PC-3 (cell line): ENCODE results near the gene BOD1. TPM values are rescaled to one million over a fixed set of nuclear protein-coding genes. Genes with fewer than 3 reads are reported as not detected.

Experiments used
- ATAC-seq: fragments of 200-7000 bp; cut with Tn5 transposase; 2 replicates; pipeline ENCODE4 v1.9.1; 2020; ENCODE audit warnings: mild to moderate bottlenecking, moderate library complexity
- BruUV-seq: library from RNA; stranded (reverse); fragments of 400-500 nt; replicated peaks from 2 replicates; lab custom pipeline; 2021; lab: Mats Ljungman, UMichigan
- CTCF ChIA-PET: fragments of 300-600 bp; sonication (Branson Sonifier 250); formaldehyde crosslinking; loops from one replicate; lab custom pipeline; 2022; ENCODE audit warnings: antibody characterized with exemption; lab: Charles Lee
- POLR2A ChIA-PET: fragments of 300-600 bp; sonication (Branson Sonifier 250); formaldehyde crosslinking; loops from one replicate; lab custom pipeline; 2022; ENCODE audit warnings: antibody characterized with exemption; ENCODE audit not compliant: unreplicated experiment; lab: Charles Lee
- DNase-seq: peaks from one replicate; pipeline ENCODE4 v3.0.0-alpha.2; 2015
- H2AFZ ChIP-seq: fragments of 300-600 bp; sonication (generic); 2 replicates; pipeline ENCODE4 v1.6.0; 2016; ENCODE audit warnings: antibody characterized with exemption, low read length
- H3F3A ChIP-seq: fragments of 300-600 bp; sonication (generic); one replicate; pipeline ENCODE4 v1.6.0; 2017; ENCODE audit warnings: antibody characterized with exemption, low read length, control low read depth, mild to moderate bottlenecking; ENCODE audit not compliant: unreplicated experiment
- H3K27ac ChIP-seq: fragments of 300-600 bp; sonication (generic); 2 replicates; pipeline ENCODE4 v1.5.1; 2016; ENCODE audit warnings: mild to moderate bottlenecking, low read length
- H3K27me3 ChIP-seq: fragments of 300-600 bp; sonication (generic); 2 replicates; pipeline ENCODE4 v1.6.1; 2016; ENCODE audit warnings: low read length, mixed read lengths
- H3K36me3 ChIP-seq: fragments of 300-600 bp; sonication (generic); 2 replicates; pipeline ENCODE4 v1.6.1; 2016; ENCODE audit warnings: low read depth, mixed run types, low read length, mixed read lengths
- H3K4me1 ChIP-seq: fragments of 300-600 bp; sonication (generic); 2 replicates; pipeline ENCODE4 v1.5.1; 2016; ENCODE audit warnings: low read length; ENCODE audit not compliant: insufficient read depth
- H3K4me2 ChIP-seq: fragments of 300-600 bp; sonication (generic); 2 replicates; pipeline ENCODE4 v1.6.0; 2016; ENCODE audit warnings: low read length
- H3K4me3 ChIP-seq: fragments of 300-600 bp; sonication (generic); 2 replicates; pipeline ENCODE4 v1.5.1; 2016; ENCODE audit warnings: mild to moderate bottlenecking, low read length, mixed read lengths
- H3K79me2 ChIP-seq: fragments of 300-600 bp; sonication (generic); 2 replicates; pipeline ENCODE4 v1.6.1; 2017; ENCODE audit warnings: low read length, mixed read lengths
- H3K9ac ChIP-seq: fragments of 300-600 bp; sonication (generic); 2 replicates; pipeline ENCODE4 v1.6.0; 2016; ENCODE audit warnings: mild to moderate bottlenecking, low read length
- H3K9me2 ChIP-seq: fragments of 300-600 bp; sonication (generic); replicated peaks from 2 replicates; pipeline ENCODE4 v1.6.1; 2016; ENCODE audit warnings: mixed run types, low read length, mixed read lengths
- H3K9me3 ChIP-seq: fragments of 300-600 bp; sonication (generic); 2 replicates; pipeline ENCODE4 v1.6.1; 2016; ENCODE audit warnings: low read length, mixed read lengths
- H4K20me1 ChIP-seq: fragments of 300-600 bp; sonication (generic); 2 replicates; pipeline ENCODE4 v1.6.1; 2016; ENCODE audit warnings: low read length, mixed read lengths
- EZH2 ChIP-seq: fragments of 300-600 bp; sonication (generic); IDR thresholded peaks from one replicate; pipeline ENCODE4 v1.6.1; 2017; ENCODE audit warnings: antibody characterized with exemption, mild to moderate bottlenecking, low read length; ENCODE audit not compliant: unreplicated experiment
- EZH2phosphoT487 ChIP-seq: fragments of 300-600 bp; sonication (generic); IDR thresholded peaks from 2 replicates; pipeline ENCODE4 v1.6.1; 2018; ENCODE audit warnings: mild to moderate bottlenecking, antibody characterized with exemption, low read length, borderline replicate concordance
- intact Hi-C: fragments of 100-400 bp; cut with micrococcal nuclease; formaldehyde crosslinking; loops from 2 replicates; pipeline ENCODE4 v1.9.0; 2023
- total RNA-seq: library from RNA; depleted of rRNA; stranded (reverse); fragments of >200 nt; gene quantifications from 2 replicates; pipeline ENCODE4 v1.2.3, GENCODE V29; 2014
- TF ChIP-seq, protein P1 (sequence below): fragments of 300-600 bp; sonication (generic); conservative IDR thresholded peaks from 2 replicates; pipeline ENCODE4 v1.5.1; 2017; ENCODE audit warnings: antibody characterized with exemption, low read depth, mild to moderate bottlenecking, low read length

The BOD1 gene
- total RNA-seq, 1 experiment from 2014 or later = 153 TPM

DNA sequence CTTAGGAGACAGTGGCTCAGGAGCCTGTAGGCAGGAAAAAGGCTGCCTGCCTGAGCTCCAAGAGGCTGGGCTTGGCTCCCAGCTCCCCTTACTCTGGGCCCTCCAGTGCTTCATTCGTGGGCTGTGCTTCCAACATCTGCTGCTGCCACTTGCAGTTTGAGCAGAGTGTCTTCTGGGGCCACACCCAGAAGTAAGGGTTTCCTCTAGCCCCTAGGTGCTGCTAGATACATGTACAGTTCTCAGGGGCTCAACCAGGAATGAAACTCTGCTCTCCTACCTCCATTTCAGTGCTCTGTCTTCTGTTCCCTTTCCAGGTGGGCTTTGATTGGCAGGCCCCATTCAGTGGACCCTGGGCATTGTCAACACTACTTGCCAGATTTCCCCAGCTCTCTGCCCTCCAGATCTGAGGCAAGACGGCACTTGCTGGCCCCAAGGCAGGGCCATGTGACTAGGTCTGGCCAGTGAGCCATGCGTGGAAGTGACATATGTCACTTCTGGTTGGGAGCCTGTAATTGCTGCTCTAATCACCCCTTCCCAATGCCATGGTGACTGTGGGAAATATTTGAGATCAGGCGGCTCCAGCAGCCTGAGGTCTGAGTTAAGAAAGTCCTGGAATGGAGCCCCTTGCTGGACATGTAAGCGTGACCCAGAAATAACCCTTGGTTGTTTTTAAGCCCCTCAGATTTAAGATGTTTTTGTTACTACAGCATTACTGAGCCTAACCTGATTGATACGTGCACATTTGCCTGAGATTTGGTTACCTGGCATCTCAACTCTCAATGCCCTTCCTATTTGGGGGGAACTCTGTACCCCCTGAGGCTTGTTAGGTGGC is 9.4 kb upstream of the BOD1 start:
- H3K27ac ChIP-seq = no peak overlapping the region
- intact Hi-C loops = loop anchor here (2.0 kb wide), 1 partner anchor 139 kb away; no protein-coding TSS in a partner anchor
- no peaks in the 10 kb centered on the region for H3K27me3 ChIP-seq
- H3K4me1 ChIP-seq = peaks cover 10% of the 10 kb centered on the region; the same call in 1 of the 2 replicates
- CTCF ChIA-PET = no interaction called here
- H3K36me3 ChIP-seq = no peaks in the 10 kb centered on the region
- no TSS peak for BruUV-seq
- ATAC-seq (peak; percentile 53), DNase-seq (peak; percentile 19)
- no peaks in the 10 kb centered on the region for H3K9me2 ChIP-seq
- H3F3A ChIP-seq = no peaks in the 10 kb centered on the region
- H3K4me3 ChIP-seq = no peak overlapping the region
- H3K9me3 ChIP-seq = no peaks in the 10 kb centered on the region
- POLR2A ChIA-PET = interaction anchor here (0.5 to 0.6 kb wide), 2 partner anchors 287 to 378 kb away, joined by 4 to 5 read pairs; no protein-coding TSS in a partner anchor
- H3K79me2 ChIP-seq = no peaks in the 10 kb centered on the region
- no peaks in the 10 kb centered on the region for H4K20me1 ChIP-seq
- no peak overlapping the region for H2AFZ ChIP-seq
- no peak for TF ChIP-seq EZH2phosphoT487
- no peak for TF ChIP-seq EZH2
- TF ChIP-seq, protein P1, sequence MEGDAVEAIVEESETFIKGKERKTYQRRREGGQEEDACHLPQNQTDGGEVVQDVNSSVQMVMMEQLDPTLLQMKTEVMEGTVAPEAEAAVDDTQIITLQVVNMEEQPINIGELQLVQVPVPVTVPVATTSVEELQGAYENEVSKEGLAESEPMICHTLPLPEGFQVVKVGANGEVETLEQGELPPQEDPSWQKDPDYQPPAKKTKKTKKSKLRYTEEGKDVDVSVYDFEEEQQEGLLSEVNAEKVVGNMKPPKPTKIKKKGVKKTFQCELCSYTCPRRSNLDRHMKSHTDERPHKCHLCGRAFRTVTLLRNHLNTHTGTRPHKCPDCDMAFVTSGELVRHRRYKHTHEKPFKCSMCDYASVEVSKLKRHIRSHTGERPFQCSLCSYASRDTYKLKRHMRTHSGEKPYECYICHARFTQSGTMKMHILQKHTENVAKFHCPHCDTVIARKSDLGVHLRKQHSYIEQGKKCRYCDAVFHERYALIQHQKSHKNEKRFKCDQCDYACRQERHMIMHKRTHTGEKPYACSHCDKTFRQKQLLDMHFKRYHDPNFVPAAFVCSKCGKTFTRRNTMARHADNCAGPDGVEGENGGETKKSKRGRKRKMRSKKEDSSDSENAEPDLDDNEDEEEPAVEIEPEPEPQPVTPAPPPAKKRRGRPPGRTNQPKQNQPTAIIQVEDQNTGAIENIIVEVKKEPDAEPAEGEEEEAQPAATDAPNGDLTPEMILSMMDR = 0 out of 2 replicates have a peak, but pooled peaks have one; percentile 12
- H3K9ac ChIP-seq = no peak overlapping the region
- no peak overlapping the region for H3K4me2 ChIP-seq

DNA sequence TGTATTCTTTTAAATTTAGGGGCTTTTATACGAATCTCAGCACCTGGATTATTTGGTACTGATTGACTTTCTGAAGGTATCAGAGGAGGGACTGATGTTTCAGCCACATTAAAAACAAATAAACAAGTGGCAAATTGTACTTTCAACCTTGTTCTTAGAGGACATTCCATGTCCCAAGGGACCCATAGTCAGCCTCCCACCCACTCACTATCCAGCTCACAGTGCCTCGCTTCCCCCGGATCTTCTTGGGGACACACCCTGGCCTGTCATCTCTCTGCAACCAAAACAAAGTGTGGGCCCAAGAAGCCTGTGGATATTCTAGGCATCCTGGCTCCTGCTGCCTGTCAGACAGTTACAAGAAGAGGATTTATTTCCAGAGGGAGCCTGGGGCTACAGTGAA is 8.8 kb upstream of the BOD1 start:
- ChIA-PET CTCF (no interaction called here), POLR2A (interaction anchor here (0.6 kb wide), 1 partner anchor 379 kb away, joined by 4 read pairs; no protein-coding TSS in a partner anchor)
- no peaks in the 10 kb centered on the region for H3K9me2 ChIP-seq
- no peaks in the 10 kb centered on the region for H3K9me3 ChIP-seq
- no peaks in the 10 kb centered on the region for H3K36me3 ChIP-seq
- DNase-seq (no peak), ATAC-seq (no peak)
- no peak overlapping the region for H3K27ac ChIP-seq
- H3K4me3 ChIP-seq = no peak overlapping the region
- peaks cover 10% of the 10 kb centered on the region; the same call in 1 of the 2 replicates for H3K4me1 ChIP-seq
- no peak overlapping the region for H2AFZ ChIP-seq
- H3K79me2 ChIP-seq = no peaks in the 10 kb centered on the region
- no peak overlapping the region for H3K4me2 ChIP-seq
- H3K27me3 ChIP-seq = no peaks in the 10 kb centered on the region
- intact Hi-C loops = loop anchor here (2.0 kb wide), 1 partner anchor 140 kb away; no protein-coding TSS in a partner anchor
- no TSS peak for BruUV-seq
- no peaks in the 10 kb centered on the region for H4K20me1 ChIP-seq
- H3F3A ChIP-seq = no peaks in the 10 kb centered on the region
- no peak overlapping the region for H3K9ac ChIP-seq
- TF ChIP-seq EZH2 = no peak
- no peak for TF ChIP-seq EZH2phosphoT487
- TF ChIP-seq, protein P1 = no peak

GRCh38 chr5:173624282-173624681 is 7.8 kb upstream of the BOD1 start:
- no peaks in the 10 kb centered on the region for H3K9me3 ChIP-seq
- no peaks in the 10 kb centered on the region for H3K79me2 ChIP-seq
- no peak overlapping the region for H3K9ac ChIP-seq
- POLR2A ChIA-PET = no interaction called here
- no TSS peak for BruUV-seq
- TF ChIP-seq, protein P1 = no peak
- TF ChIP-seq EZH2phosphoT487 (no peak), EZH2 (no peak)
- no peaks in the 10 kb centered on the region for H4K20me1 ChIP-seq
- no peak overlapping the region for H3K4me2 ChIP-seq
- no peak overlapping the region for H2AFZ ChIP-seq
- H3K36me3 ChIP-seq = no peaks in the 10 kb centered on the region
- H3K27ac ChIP-seq = no peak overlapping the region
- no peaks in the 10 kb centered on the region for H3K9me2 ChIP-seq
- no peaks in the 10 kb centered on the region for H3K27me3 ChIP-seq
- DNase-seq = no peak
- H3K4me1 ChIP-seq = peaks cover 11% of the 10 kb centered on the region; the same call in 1 of the 2 replicates
- H3K4me3 ChIP-seq = no peak overlapping the region
- H3F3A ChIP-seq = no peaks in the 10 kb centered on the region
- no peak for ATAC-seq
- CTCF ChIA-PET = no interaction called here
- intact Hi-C loops = loop anchor here (2.0 kb wide), 1 partner anchor 141 kb away; no protein-coding TSS in a partner anchor
